Measurements from ENCODE around the gene PDE11A. TPM values are rescaled to one million over a fixed set of nuclear protein-coding genes. Genes with fewer than 3 reads are reported as not detected.

PDE11A gene
- total and polyA plus RNA-seq, 2 of the 8 experiments (the other 6 are each of a cell fraction or from before 2014, with no cell fraction given), result 0.19 to 0.23 TPM

DNA sequence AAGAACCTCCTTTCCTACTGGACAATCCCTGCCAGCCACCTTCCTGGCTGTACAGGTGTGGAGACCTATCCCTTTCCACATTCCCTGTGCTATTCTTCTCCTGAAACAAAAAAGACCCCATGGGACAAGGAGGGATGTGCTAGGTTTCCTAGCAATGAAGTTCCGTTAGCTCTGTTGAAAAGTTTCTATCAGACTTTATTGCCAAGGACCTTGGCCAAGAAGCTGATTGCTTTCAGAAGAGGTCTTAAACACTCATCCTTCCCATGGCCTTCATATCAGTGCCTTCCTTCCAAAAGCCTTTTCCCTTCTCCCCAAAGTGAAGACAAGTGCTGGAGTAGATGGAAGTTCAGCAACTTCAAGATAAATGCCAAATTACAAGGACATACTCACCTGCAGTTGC, 485.2 kb downstream of the PDE11A start:
- Histone ChIP-seq H3K27me3 (replicated peaks in 1 of 4; ENCODE audit: control insufficient read depth in 3 of 4, extremely low read depth in 1 of 4, insufficient read depth in 3 of 4, low read length in 3 of 4) (no peaks in the 10 kb centered on the region), H4K5ac (ENCODE audit: insufficient read length, low read depth, low read length) (no peak overlapping the region), H3K18ac (ENCODE audit: extremely low read depth, low read length) (no peak overlapping the region), H3K79me1 (ENCODE audit: low read depth, low read length) (no peaks in the 10 kb centered on the region), H3K4ac (replicated peaks; ENCODE audit: insufficient read length, low read depth, low read length) (no peak overlapping the region), H2BK120ac (replicated peaks; ENCODE audit: low read depth, low read length) (no peak overlapping the region), H3K56ac (replicated peaks; ENCODE audit: insufficient read length, low read depth, low read length) (no peak overlapping the region), H3K23ac (ENCODE audit: insufficient read length) (no peak overlapping the region), H2BK20ac (ENCODE audit: low read length) (no peak overlapping the region), H3K9ac (replicated peaks in 1 of 4; ENCODE audit: extremely low read depth in 1 of 4, low read depth in 3 of 4, low read length in 3 of 4) (no peak overlapping the region), H3K9me3 (ENCODE audit: insufficient read depth in 2 of 2, low read depth in 1 of 2, low read length in 1 of 2) (no peaks in the 10 kb centered on the region), H3K79me2 (ENCODE audit: control insufficient read depth in 1 of 2, insufficient read depth in 2 of 2, low read length in 2 of 2) (no peaks in the 10 kb centered on the region), H3K14ac (ENCODE audit: insufficient read length) (no peak overlapping the region), H2BK5ac (ENCODE audit: low read depth, low read length) (no peak overlapping the region), H4K91ac (replicated peaks; ENCODE audit: insufficient read length, low read length) (no peak overlapping the region), H3K4me1 (replicated peaks in 1 of 4; ENCODE audit: control insufficient read depth in 3 of 4, insufficient read depth in 4 of 4, low read length in 3 of 4) (no peaks in the 10 kb centered on the region), H2AFZ (ENCODE audit: low read length) (no peak overlapping the region), H3K4me2 (ENCODE audit: insufficient read depth in 1 of 2, low read depth in 2 of 2, low read length in 2 of 2) (no peak overlapping the region), H2AK5ac (ENCODE audit: low read depth, low read length) (no peak overlapping the region), H2BK12ac (ENCODE audit: low read depth, low read length) (no peak overlapping the region), H4K20me1 (replicated peaks in 1 of 2; ENCODE audit: control insufficient read depth in 1 of 2, insufficient read depth in 2 of 2, low read length in 2 of 2) (no peaks in the 10 kb centered on the region), H4K8ac (ENCODE audit: extremely low read depth, insufficient read depth, low read length) (no peak overlapping the region), H2BK15ac (ENCODE audit: low read length) (no peak overlapping the region), H3K4me3 (ENCODE audit: extremely low read depth in 1 of 4, insufficient read depth in 2 of 4, low read depth in 3 of 4, low read length in 4 of 4) (no peak overlapping the region), H3K36me3 (ENCODE audit: control insufficient read depth in 2 of 4, insufficient read depth in 4 of 4, low read length in 3 of 4) (no peaks in the 10 kb centered on the region), H3K23me2 (ENCODE audit: low read depth, low read length) (no peaks in the 10 kb centered on the region), H3K27ac (ENCODE audit: low read depth, low read length) (no peak overlapping the region)
- ChIA-PET POLR2A (ENCODE audit: partially characterized antibody) (interaction anchor here (1.1 kb wide), 1 partner anchor 19 kb away, joined by 3 read pairs; no protein-coding TSS in a partner anchor), CTCF (ENCODE audit: partially characterized antibody) (interaction anchor here (1.7 kb wide), 1 partner anchor 9 kb away, joined by 4 read pairs; no protein-coding TSS in a partner anchor)
- DNase-seq (ENCODE audit: low read depth in 1 of 2, low spot score in 2 of 2) (no peak), FAIRE-seq (no peak)
- no peak for TF ChIP-seq CBX5 (IDR thresholded peaks at IDR 0.05; ENCODE audit: low read depth, low read length)
- TF ChIP-seq RXRA (IDR thresholded peaks at IDR 0.05; ENCODE audit: insufficient read depth, low read depth, low read length), result no peak
- TF ChIP-seq, protein P1, sequence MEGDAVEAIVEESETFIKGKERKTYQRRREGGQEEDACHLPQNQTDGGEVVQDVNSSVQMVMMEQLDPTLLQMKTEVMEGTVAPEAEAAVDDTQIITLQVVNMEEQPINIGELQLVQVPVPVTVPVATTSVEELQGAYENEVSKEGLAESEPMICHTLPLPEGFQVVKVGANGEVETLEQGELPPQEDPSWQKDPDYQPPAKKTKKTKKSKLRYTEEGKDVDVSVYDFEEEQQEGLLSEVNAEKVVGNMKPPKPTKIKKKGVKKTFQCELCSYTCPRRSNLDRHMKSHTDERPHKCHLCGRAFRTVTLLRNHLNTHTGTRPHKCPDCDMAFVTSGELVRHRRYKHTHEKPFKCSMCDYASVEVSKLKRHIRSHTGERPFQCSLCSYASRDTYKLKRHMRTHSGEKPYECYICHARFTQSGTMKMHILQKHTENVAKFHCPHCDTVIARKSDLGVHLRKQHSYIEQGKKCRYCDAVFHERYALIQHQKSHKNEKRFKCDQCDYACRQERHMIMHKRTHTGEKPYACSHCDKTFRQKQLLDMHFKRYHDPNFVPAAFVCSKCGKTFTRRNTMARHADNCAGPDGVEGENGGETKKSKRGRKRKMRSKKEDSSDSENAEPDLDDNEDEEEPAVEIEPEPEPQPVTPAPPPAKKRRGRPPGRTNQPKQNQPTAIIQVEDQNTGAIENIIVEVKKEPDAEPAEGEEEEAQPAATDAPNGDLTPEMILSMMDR (IDR thresholded peaks at IDR 0.05; ENCODE audit: control extremely low read depth in 1 of 3, insufficient read depth in 1 of 3, low read depth in 1 of 3, low read length in 3 of 3), result no peak
- WGBS, 2 experiments (ENCODE audit: extremely low coverage in 1 of 2, insufficient coverage in 1 of 2, insufficient read length in 1 of 2, insufficient replicate concordance in 2 of 2, low coverage in 1 of 2, low lambda C conversion rate in 2 of 2, missing lambda C conversion rate in 1 of 2), result 87% methylated on average over 1 of the region's 1 CpG; no CpG with 5 or more reads in 1 of the 2 experiments

All from H1 (cell line).